Glutamatergic neuron (in vitro differentiated cells): Measurements from ENCODE around the gene HNRNPF. TPM values are rescaled to one million over a fixed set of nuclear protein-coding genes. Genes with fewer than 3 reads are reported as not detected.
"Not testable (repeated sequence)": the region's sequence is repeated elsewhere in the genome, so short reads cannot be mapped to it uniquely, and the experiment has no call there.

ENCODE experiments used
- DNase-seq: peaks from one replicate; pipeline ENCODE4 v3.0.0; 2022
- H3K27ac Mint-ChIP-seq: one replicate; pipeline ENCODE4 v1.8.0; 2020; ENCODE audit warnings: mild to moderate bottlenecking, mixed read lengths, inconsistent platforms; ENCODE audit not compliant: unreplicated experiment
- H3K27me3 Mint-ChIP-seq: one replicate; pipeline ENCODE4 v1.8.0; 2020; ENCODE audit warnings: mild to moderate bottlenecking, moderate library complexity, mixed read lengths, inconsistent platforms; ENCODE audit not compliant: unreplicated experiment
- H3K36me3 Mint-ChIP-seq: one replicate; pipeline ENCODE4 v1.8.0; 2020; ENCODE audit warnings: mild to moderate bottlenecking, mixed read lengths, inconsistent platforms; ENCODE audit not compliant: unreplicated experiment
- H3K4me1 Mint-ChIP-seq: one replicate; pipeline ENCODE4 v1.8.0; 2020; ENCODE audit warnings: mild to moderate bottlenecking, low read depth, mixed read lengths, inconsistent platforms; ENCODE audit not compliant: unreplicated experiment
- H3K4me3 Mint-ChIP-seq: one replicate; pipeline ENCODE4 v1.8.0; 2020; ENCODE audit warnings: mild to moderate bottlenecking, mixed read lengths, inconsistent platforms; ENCODE audit not compliant: unreplicated experiment
- H3K9me3 Mint-ChIP-seq: one replicate; pipeline ENCODE4 v1.8.0; 2020; ENCODE audit warnings: mild to moderate bottlenecking, moderate library complexity, mixed read lengths, inconsistent platforms; ENCODE audit not compliant: unreplicated experiment
- CTCF ChIP-seq: fragments of 200-600 bp; sonication (generic); IDR thresholded peaks from one replicate; pipeline ENCODE4 v1.5.0; 2021; ENCODE audit not compliant: partially characterized antibody, unreplicated experiment
- total RNA-seq: library from RNA; stranded (reverse); fragmentation: NEBNext Ultra II Directional; extraction: Animal tissue kit (Norgen Biotek cat#: 25700); gene quantifications from one replicate; pipeline ENCODE4 v1.2.1, GENCODE V29; 2021; ENCODE audit not compliant: unreplicated experiment

The HNRNPF gene
- total RNA-seq, 1 donor from 2014 or later: 99.7 TPM

- H3K27ac Mint-ChIP-seq: peak overlapping the region; percentile 86
- peak; percentile 87 for DNase-seq
- peaks cover 4% of the 10 kb centered on the region for H3K36me3 Mint-ChIP-seq
- TF ChIP-seq CTCF: no peak
- H3K27me3 Mint-ChIP-seq: peaks cover 13% of the 10 kb centered on the region
- H3K4me1 Mint-ChIP-seq: peaks cover 10% of the 10 kb centered on the region
- H3K4me3 Mint-ChIP-seq: peak overlapping the region; percentile 78
- peaks cover 6% of the 10 kb centered on the region for H3K9me3 Mint-ChIP-seq
Observed at GRCh38 chr10:43396061-43396927, 12.7 kb downstream of the HNRNPF start.

- peaks cover 6% of the 10 kb centered on the region for H3K9me3 Mint-ChIP-seq
- H3K4me3 Mint-ChIP-seq: peak overlapping the region; percentile 78
- no peak for TF ChIP-seq CTCF
- peaks cover 4% of the 10 kb centered on the region for H3K36me3 Mint-ChIP-seq
- peak overlapping the region; percentile 86 for H3K27ac Mint-ChIP-seq
- H3K27me3 Mint-ChIP-seq: peaks cover 13% of the 10 kb centered on the region
- peak; percentile 39 for DNase-seq
- H3K4me1 Mint-ChIP-seq: peaks cover 9% of the 10 kb centered on the region
Observed at GRCh38 chr10:43395571-43396060, 13.4 kb downstream of the HNRNPF start.

GRCh38 chr10:43394868-43395267, 14.1 kb downstream of the HNRNPF start:
- TF ChIP-seq CTCF: no peak
- Mint-ChIP-seq H3K4me3 (peak overlapping the region; percentile 78), H3K36me3 (peaks cover 4% of the 10 kb centered on the region), H3K27me3 (peaks cover 13% of the 10 kb centered on the region), H3K27ac (peak overlapping the region; percentile 57), H3K4me1 (peaks cover 13% of the 10 kb centered on the region), H3K9me3 (peaks cover 6% of the 10 kb centered on the region)
- no peak for DNase-seq

GRCh38 chr10:43393606-43394360, 15.2 kb downstream of the HNRNPF start:
- peaks cover 13% of the 10 kb centered on the region for H3K4me1 Mint-ChIP-seq
- H3K4me3 Mint-ChIP-seq: no peak overlapping the region
- H3K36me3 Mint-ChIP-seq: peaks cover 4% of the 10 kb centered on the region
- no peak for DNase-seq
- no peak overlapping the region for H3K27ac Mint-ChIP-seq
- H3K9me3 Mint-ChIP-seq: peaks cover 4% of the 10 kb centered on the region
- H3K27me3 Mint-ChIP-seq: peaks cover 13% of the 10 kb centered on the region
- no peak for TF ChIP-seq CTCF

GRCh38 chr10:43393186-43393585, 15.8 kb downstream of the HNRNPF start:
- not testable (repeated sequence) for H3K27ac Mint-ChIP-seq, H3K9me3 Mint-ChIP-seq, DNase-seq, H3K4me3 Mint-ChIP-seq, H3K36me3 Mint-ChIP-seq
- Mint-ChIP-seq H3K27me3 (peaks cover 13% of the 10 kb centered on the region), H3K4me1 (peaks cover 13% of the 10 kb centered on the region)
